Tibial artery (tissue), 4 donors: Measurements from ENCODE around the gene PPP1R10.

Source experiments
- DNase-seq, 2 donors: peaks; one replicate each; pipeline ENCODE4 v3.0.0-alpha.2; 2019
- H3K27ac ChIP-seq, 2 donors: fragments of 200-600 bp; sonication (generic) in 1 of 2; 1 replicate in 1 of 2; 2 replicates in 1 of 2; pipeline ENCODE4 v1.5.1; 2018 to 2019; ENCODE audit warnings: mild to moderate bottlenecking in 1 of 2
- H3K27me3 ChIP-seq, 2 donors: fragments of 200-600 bp; sonication (generic) in 1 of 2; one replicate each; pipeline versions ENCODE4 v1.5.1 to v1.6.0; 2016 to 2019
- H3K36me3 ChIP-seq, 3 donors: fragments of 200-600 bp; sonication (generic) in 2 of 3; one replicate each; pipeline ENCODE4 v1.5.1; 2016 to 2019; ENCODE audit warnings: mild to moderate bottlenecking in 2 of 3
- H3K4me1 ChIP-seq, 4 donors: fragments of 200-600 bp; sonication (generic) in 2 of 4; 1 replicate in 3 of 4; 2 replicates in 1 of 4; pipeline ENCODE4 v1.5.1; 2016 to 2019
- H3K4me3 ChIP-seq, 2 donors: fragments of 200-600 bp; sonication (generic) in 1 of 2; 1 replicate in 1 of 2; 2 replicates in 1 of 2; pipeline ENCODE4 v1.5.1; 2018 to 2019; ENCODE audit warnings: mild to moderate bottlenecking in 2 of 2
- H3K9me3 ChIP-seq, 3 donors: fragments of 200-600 bp; sonication (generic) in 1 of 3; one replicate each; pipeline ENCODE4 v1.5.1; 2016 to 2019
- intact Hi-C: fragments of 100-400 bp; cut with DNase I; formaldehyde crosslinking; loops from one replicate; pipeline ENCODE4 v1.15.0; 2023; ENCODE audit warnings: low total_unique reads
- TF ChIP-seq, protein P1 (sequence below), 2 experiments: fragments of 200-600 bp in 1 of 2; fragments of 450-650 bp in 1 of 2; IDR thresholded peaks; one replicate each; pipeline ENCODE4 v1.5.1; 2017 to 2019; ENCODE audit warnings: antibody characterized with exemption in 2 of 2, mild to moderate bottlenecking in 1 of 2, moderate library complexity in 1 of 2

PPP1R10 gene

DNA sequence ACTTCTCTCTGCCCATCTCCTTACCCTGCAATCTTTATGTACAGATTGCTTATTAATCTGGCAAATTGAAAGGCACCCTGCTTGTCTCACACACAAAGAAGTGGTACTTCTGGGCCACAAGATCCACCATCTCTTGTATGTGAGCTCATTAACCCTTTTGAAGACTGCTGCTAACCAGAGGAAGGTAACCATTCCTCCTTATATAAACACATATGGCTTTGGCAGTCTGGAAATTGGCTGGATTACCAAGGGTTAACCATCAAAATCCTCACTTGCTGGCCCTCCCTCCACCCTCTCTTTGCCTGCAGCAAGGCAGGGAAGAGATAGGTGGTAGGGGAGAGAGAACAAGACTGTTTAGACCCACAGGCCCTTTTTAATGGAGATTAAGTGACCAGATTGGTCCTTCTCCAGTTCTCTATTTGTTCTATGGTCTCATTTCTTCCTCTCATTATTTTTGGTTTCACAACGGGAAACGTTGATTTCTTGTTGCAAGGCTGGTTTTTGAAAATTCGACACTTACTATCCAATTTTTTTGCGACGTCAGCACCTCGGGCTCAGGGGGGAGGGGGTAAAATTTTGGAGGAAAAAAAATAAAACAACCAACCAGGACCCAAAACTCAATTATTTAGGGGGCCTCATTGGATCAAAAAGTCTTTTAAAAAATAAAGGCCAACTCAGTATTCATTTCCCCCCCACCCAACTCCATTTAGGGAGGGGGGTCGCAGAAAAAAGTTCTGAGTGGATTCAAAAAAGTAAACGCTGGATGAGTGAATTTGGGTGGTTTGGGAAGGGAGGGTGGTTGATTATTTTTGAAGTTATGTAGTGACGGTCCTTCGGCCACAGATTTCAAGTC lies 859 bp downstream of the PPP1R10 start:
- H3K36me3 ChIP-seq: peaks cover 30 to 32% (median 31%) of the 10 kb centered on the region in 3 donors
- no peaks in the 10 kb centered on the region for H3K9me3 ChIP-seq
- peak overlapping the region; percentile 96 to 98 for H3K27ac ChIP-seq
- no peak for DNase-seq
- TF ChIP-seq, protein P1, sequence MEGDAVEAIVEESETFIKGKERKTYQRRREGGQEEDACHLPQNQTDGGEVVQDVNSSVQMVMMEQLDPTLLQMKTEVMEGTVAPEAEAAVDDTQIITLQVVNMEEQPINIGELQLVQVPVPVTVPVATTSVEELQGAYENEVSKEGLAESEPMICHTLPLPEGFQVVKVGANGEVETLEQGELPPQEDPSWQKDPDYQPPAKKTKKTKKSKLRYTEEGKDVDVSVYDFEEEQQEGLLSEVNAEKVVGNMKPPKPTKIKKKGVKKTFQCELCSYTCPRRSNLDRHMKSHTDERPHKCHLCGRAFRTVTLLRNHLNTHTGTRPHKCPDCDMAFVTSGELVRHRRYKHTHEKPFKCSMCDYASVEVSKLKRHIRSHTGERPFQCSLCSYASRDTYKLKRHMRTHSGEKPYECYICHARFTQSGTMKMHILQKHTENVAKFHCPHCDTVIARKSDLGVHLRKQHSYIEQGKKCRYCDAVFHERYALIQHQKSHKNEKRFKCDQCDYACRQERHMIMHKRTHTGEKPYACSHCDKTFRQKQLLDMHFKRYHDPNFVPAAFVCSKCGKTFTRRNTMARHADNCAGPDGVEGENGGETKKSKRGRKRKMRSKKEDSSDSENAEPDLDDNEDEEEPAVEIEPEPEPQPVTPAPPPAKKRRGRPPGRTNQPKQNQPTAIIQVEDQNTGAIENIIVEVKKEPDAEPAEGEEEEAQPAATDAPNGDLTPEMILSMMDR (IDR thresholded peaks at IDR 0.05): no peak
- peak overlapping the region; percentile 87 to 90 for H3K4me3 ChIP-seq
- H3K27me3 ChIP-seq: no peaks in the 10 kb centered on the region
- intact Hi-C loops: loop anchor here (5.0 kb wide), 2 partner anchors 59 to 106 kb away; partner anchors contain the start of genes GNL1, PRR3 and TUBB
- H3K4me1 ChIP-seq: peaks cover 0 to 46% (median 33%) of the 10 kb centered on the region in 4 donors

DNA sequence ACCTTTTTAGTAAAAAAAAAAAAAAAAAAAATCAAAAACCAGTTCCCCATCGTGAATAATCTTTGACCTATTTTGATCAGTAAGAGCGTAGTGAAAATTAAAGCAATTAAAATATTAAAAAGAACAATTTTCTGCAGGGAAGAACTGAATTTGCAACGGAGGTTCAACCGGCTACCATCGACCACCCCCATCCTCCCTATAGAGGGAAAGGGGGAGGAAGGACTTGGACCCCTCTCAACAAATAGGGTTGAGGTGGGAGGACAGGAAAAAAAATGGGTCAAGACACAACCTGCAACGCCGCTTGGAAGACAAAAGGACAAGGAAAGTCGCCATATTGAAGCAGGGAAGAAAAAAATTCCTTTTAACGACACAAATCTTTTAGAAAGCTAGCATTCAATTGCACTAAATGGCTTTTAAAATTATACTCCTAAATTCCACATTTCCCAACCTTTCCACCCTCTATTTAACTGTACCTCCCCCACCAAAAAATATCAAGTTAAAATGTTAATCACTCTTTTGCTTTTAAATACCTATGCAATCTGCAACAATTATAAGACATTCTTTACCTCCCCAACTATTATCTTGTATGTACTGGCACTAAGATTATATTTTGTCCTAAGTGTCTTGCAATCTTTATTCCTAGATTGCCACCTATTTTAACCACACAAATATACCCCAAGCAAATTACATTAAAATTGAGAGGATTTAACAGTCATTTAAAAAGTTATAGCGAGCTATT lies 1.7 kb downstream of the PPP1R10 start:
- H3K36me3 ChIP-seq: peaks cover 22 to 24% (median 23%) of the 10 kb centered on the region in 3 donors
- peak overlapping the region; percentile 96 to 98 for H3K27ac ChIP-seq
- peaks cover 0 to 54% (median 36%) of the 10 kb centered on the region in 4 donors for H3K4me1 ChIP-seq
- DNase-seq: peak; percentile 37 to 64
- no peaks in the 10 kb centered on the region for H3K9me3 ChIP-seq
- TF ChIP-seq, protein P1 (IDR thresholded peaks at IDR 0.05): no peak
- intact Hi-C loops: loop anchor here (5.0 kb wide), 2 partner anchors 58 to 107 kb away; partner anchors contain the start of genes GNL1, PRR3 and TUBB
- H3K4me3 ChIP-seq: peak overlapping the region; percentile 87 to 90
- H3K27me3 ChIP-seq: no peaks in the 10 kb centered on the region

DNA sequence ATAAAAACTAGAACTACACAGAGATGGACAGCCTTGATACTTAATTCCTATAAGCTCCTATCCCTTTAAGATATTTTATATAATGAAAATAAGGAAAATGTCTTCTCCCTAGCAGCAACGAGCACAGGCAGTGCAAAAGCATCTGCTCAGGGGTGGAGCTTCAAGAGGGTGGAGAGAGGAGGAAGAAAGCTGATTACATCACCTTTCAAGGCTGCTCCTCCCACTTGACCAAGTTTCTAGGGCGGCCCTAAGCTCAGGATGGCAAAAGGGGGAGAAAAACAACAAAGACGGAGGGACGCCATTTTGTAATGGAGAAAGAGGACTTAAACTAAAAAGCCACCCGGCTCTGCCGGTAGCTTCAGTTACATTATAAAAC lies 2.2 kb downstream of the PPP1R10 start:
- intact Hi-C loops: loop anchor here (5.0 kb wide), 2 partner anchors 58 to 107 kb away; partner anchors contain the start of genes GNL1, PRR3 and TUBB

DNA sequence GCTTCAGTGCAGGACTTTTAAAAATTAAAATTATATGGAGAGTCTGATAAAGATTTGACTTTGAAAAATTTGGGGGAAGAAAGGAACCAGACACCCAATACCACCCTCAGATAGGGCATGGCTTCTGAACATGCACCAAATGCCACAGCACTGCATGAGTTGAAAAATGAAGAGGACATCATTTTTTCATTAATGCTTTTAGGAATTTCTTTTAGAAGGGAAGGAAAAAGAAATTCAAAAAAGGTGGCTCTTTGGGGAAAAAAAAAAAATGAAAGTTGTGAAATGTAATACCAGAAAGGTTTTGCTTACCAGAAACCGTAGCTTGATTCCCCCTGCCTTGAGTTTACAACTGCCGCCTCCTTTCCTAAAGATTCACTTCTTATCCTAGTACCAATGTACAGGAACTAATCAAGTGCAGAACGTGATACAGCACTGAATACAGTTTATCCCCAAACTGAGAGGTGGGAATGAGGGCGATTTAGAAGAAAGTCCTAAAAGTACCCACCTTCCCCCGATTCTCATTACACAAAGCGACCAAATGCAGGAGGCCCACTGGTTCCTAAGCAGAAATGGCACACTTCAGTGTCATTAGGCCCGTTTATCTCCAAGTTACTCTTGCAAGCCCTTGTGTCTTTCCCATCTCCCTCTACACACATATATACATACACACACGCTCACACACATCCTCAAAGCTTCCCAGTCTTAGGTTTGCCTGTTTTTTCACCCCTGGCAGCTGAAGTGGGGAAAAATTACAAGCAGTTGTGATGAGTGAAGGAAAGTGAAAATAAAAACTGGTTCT lies 2.8 kb downstream of the PPP1R10 start:
- Histone ChIP-seq H3K9me3 (no peaks in the 10 kb centered on the region), H3K4me3 (peak overlapping the region; percentile 87 to 90), H3K36me3 (peaks cover 15 to 17% (median 16%) of the 10 kb centered on the region in 3 donors), H3K4me1 (peaks cover 0 to 65% (median 43%) of the 10 kb centered on the region in 4 donors), H3K27me3 (no peaks in the 10 kb centered on the region), H3K27ac (peak overlapping the region; percentile 96 to 98)
- TF ChIP-seq, protein P1 (IDR thresholded peaks at IDR 0.05): no peak
- intact Hi-C loops: no loop called here
- DNase-seq: no peak

More for the DNA sequence above, 2.2 kb downstream of the PPP1R10 start:
- TF ChIP-seq, protein P1 (IDR thresholded peaks at IDR 0.05): no peak
- no peaks in the 10 kb centered on the region for H3K9me3 ChIP-seq
- peak overlapping the region; percentile 96 to 98 for H3K27ac ChIP-seq
- peak; percentile 91 to 94 for DNase-seq
- peak overlapping the region; percentile 87 to 90 for H3K4me3 ChIP-seq
- H3K27me3 ChIP-seq: no peaks in the 10 kb centered on the region
- H3K4me1 ChIP-seq: peaks cover 0 to 59% (median 41%) of the 10 kb centered on the region in 4 donors
- peaks cover 17 to 19% (median 17%) of the 10 kb centered on the region in 3 donors for H3K36me3 ChIP-seq
